ENCODE results near the gene ANAPC15. TPM values are rescaled to one million over a fixed set of nuclear protein-coding genes. Genes with fewer than 3 reads are reported as not detected.

The ANAPC15 gene
- total and polyA plus RNA-seq, 7 experiments from 2014 or later, result 43.0 to 113 (median 50.1) TPM

- no peak for ATAC-seq
- Histone ChIP-seq H3K4me3 (ENCODE audit: low read length) (peak overlapping the region; percentile 54), H3K9me3 (ENCODE audit: control insufficient read depth in 2 of 3, low read length in 3 of 3) (no peaks in the 10 kb centered on the region), H3K27ac (ENCODE audit: low read depth, low read length) (peak overlapping the region; percentile 93), H3K36me3 (ENCODE audit: control insufficient read depth in 2 of 3, insufficient read depth in 3 of 3, low read length in 3 of 3) (peaks cover 0 to 36% (median 6%) of the 10 kb centered on the region in 3 experiments), H3K27me3 (ENCODE audit: control insufficient read depth in 2 of 2, insufficient read depth in 2 of 2, low read length in 2 of 2) (no peaks in the 10 kb centered on the region), H3K4me1 (ENCODE audit: control insufficient read depth in 2 of 2, insufficient read depth in 2 of 2, low read length in 2 of 2) (peaks cover 20% of the 10 kb centered on the region in 2 donors)
- Mint-ChIP-seq H3K9me3 (no peaks in the 10 kb centered on the region), H3K27ac (peak overlapping the region; percentile 83 to 98 (median 94)), H3K4me1 (peaks cover 41 to 49% (median 44%) of the 10 kb centered on the region in 7 donors), H3K27me3 (no peaks in the 10 kb centered on the region), H3K4me3 (peak overlapping the region; percentile 66 to 97 (median 86)), H3K36me3 (peaks cover 4 to 20% (median 5%) of the 10 kb centered on the region in 5 donors)
- DNase-seq, result no peak
- ChIA-PET CTCF (interaction anchor here (0.9 to 2.9 kb wide), 4 partner anchors 11 to 77 kb away, joined by 3 to 11 read pairs (median 6); no protein-coding TSS in a partner anchor), POLR2A (interaction anchor here (0.9 to 5.3 kb wide), 7 partner anchors 10 to 121 kb away, joined by 4 to 55 read pairs (median 8); partner anchors contain the start of gene ANAPC15)
- intact Hi-C loops (cut with micrococcal nuclease), result loop anchor here in 1 of 2 donors (2.0 kb wide), 3 partner anchors 121 to 333 kb away; partner anchors contain the start of genes CLPB, RNF121 and XNDC1N
Measured at GRCh38 chr11:72102162-72102561, 10.3 kb downstream of the ANAPC15 start.

GRCh38 chr11:72100462-72100861, 12.0 kb downstream of the ANAPC15 start:
- H3K27ac Mint-ChIP-seq, result peak overlapping the region; percentile 16 to 98 (median 72)
- intact Hi-C loops (cut with micrococcal nuclease), result no loop called here
- H3K4me3 ChIP-seq (ENCODE audit: low read length), result no peak overlapping the region
- DNase-seq, result no peak
- ATAC-seq, result no peak
- H3K27me3 ChIP-seq (ENCODE audit: control insufficient read depth in 2 of 2, insufficient read depth in 2 of 2, low read length in 2 of 2), result no peaks in the 10 kb centered on the region
- no peaks in the 10 kb centered on the region for H3K9me3 ChIP-seq (ENCODE audit: control insufficient read depth in 2 of 3, low read length in 3 of 3)
- POLR2A ChIA-PET, result interaction anchor here (0.6 to 5.3 kb wide), 10 partner anchors 9 to 106 kb away, joined by 3 to 55 read pairs (median 9); partner anchors contain the start of genes ANAPC15 and IL18BP
- H3K36me3 ChIP-seq (ENCODE audit: control insufficient read depth in 2 of 3, insufficient read depth in 3 of 3, low read length in 3 of 3), result peaks cover 0 to 45% (median 6%) of the 10 kb centered on the region in 3 experiments
- H3K27ac ChIP-seq (ENCODE audit: low read depth, low read length), result no peak overlapping the region
- H3K4me1 Mint-ChIP-seq, result peaks cover 41 to 49% (median 44%) of the 10 kb centered on the region in 7 donors
- H3K9me3 Mint-ChIP-seq, result no peaks in the 10 kb centered on the region
- H3K4me3 Mint-ChIP-seq, result peak overlapping the region in 2 of 10 donors; percentile 20 to 66
- CTCF ChIA-PET, result interaction anchor here (1.2 to 2.9 kb wide), 5 partner anchors 10 to 84 kb away, joined by 3 to 18 read pairs (median 8); no protein-coding TSS in a partner anchor
- no peaks in the 10 kb centered on the region for H3K27me3 Mint-ChIP-seq
- peaks cover 4 to 20% (median 5%) of the 10 kb centered on the region in 5 donors for H3K36me3 Mint-ChIP-seq
- peaks cover 20% of the 10 kb centered on the region in 2 donors for H3K4me1 ChIP-seq (ENCODE audit: control insufficient read depth in 2 of 2, insufficient read depth in 2 of 2, low read length in 2 of 2)

GRCh38 chr11:72100009-72100408, 12.5 kb downstream of the ANAPC15 start:
- ChIA-PET POLR2A (interaction anchor here (0.6 to 5.3 kb wide), 9 partner anchors 8 to 106 kb away, joined by 3 to 55 read pairs (median 8); partner anchors contain the start of genes ANAPC15 and IL18BP), CTCF (interaction anchor here (1.5 to 2.9 kb wide), 3 partner anchors 9 to 84 kb away, joined by 3 to 18 read pairs (median 8); no protein-coding TSS in a partner anchor)
- H3K27ac Mint-ChIP-seq, result peak overlapping the region in 5 of 9 donors; percentile 38 to 98 (median 72)
- H3K4me1 ChIP-seq (ENCODE audit: control insufficient read depth in 2 of 2, insufficient read depth in 2 of 2, low read length in 2 of 2), result peaks cover 20% of the 10 kb centered on the region in 2 donors
- intact Hi-C loops (cut with micrococcal nuclease), result no loop called here
- no peaks in the 10 kb centered on the region for H3K27me3 ChIP-seq (ENCODE audit: control insufficient read depth in 2 of 2, insufficient read depth in 2 of 2, low read length in 2 of 2)
- no peak overlapping the region for H3K27ac ChIP-seq (ENCODE audit: low read depth, low read length)
- peaks cover 41 to 49% (median 44%) of the 10 kb centered on the region in 7 donors for H3K4me1 Mint-ChIP-seq
- no peak overlapping the region for H3K4me3 ChIP-seq (ENCODE audit: low read length)
- H3K9me3 Mint-ChIP-seq, result no peaks in the 10 kb centered on the region
- no peaks in the 10 kb centered on the region for H3K9me3 ChIP-seq (ENCODE audit: control insufficient read depth in 2 of 3, low read length in 3 of 3)
- H3K36me3 ChIP-seq (ENCODE audit: control insufficient read depth in 2 of 3, insufficient read depth in 3 of 3, low read length in 3 of 3), result peaks cover 0 to 49% (median 6%) of the 10 kb centered on the region in 3 experiments
- peaks cover 0 to 18% (median 5%) of the 10 kb centered on the region in 5 donors for H3K36me3 Mint-ChIP-seq
- DNase-seq, result no peak
- ATAC-seq, result no peak
- no peak overlapping the region for H3K4me3 Mint-ChIP-seq
- no peaks in the 10 kb centered on the region for H3K27me3 Mint-ChIP-seq

DNA sequence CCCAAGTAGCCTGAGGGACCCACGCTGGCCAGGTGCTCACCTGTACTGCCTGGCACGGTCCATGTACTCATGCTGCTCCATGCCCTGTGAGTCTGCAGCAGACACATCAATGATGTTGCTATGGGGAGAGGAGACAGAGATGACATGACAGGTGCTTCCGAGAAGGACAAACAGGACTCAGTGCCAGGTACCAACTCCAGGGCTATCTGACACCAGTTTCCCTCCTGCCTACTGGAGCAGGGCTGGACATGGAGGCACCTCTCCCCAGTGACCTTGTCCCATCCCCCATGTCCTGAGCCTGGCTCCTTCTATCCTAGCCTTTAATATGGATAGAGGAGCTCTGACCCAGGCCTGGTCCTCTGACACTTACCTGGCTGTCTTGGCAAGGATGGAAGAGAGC, 13.8 kb downstream of the ANAPC15 start:
- Mint-ChIP-seq H3K9me3 (no peaks in the 10 kb centered on the region), H3K4me3 (no peak overlapping the region), H3K27ac (peak overlapping the region in 2 of 9 donors; percentile 43 to 64), H3K4me1 (peaks cover 31 to 39% (median 36%) of the 10 kb centered on the region in 7 donors), H3K36me3 (peaks cover 0 to 20% (median 5%) of the 10 kb centered on the region in 5 donors), H3K27me3 (no peaks in the 10 kb centered on the region)
- H3K4me3 ChIP-seq (ENCODE audit: low read length), result no peak overlapping the region
- POLR2A ChIA-PET, result interaction anchor here (0.6 to 2.0 kb wide), 3 partner anchors 13 to 86 kb away, joined by 3 to 10 read pairs (median 4); partner anchors contain the start of gene ANAPC15
- no peak overlapping the region for H3K27ac ChIP-seq (ENCODE audit: low read depth, low read length)
- H3K36me3 ChIP-seq (ENCODE audit: control insufficient read depth in 2 of 3, insufficient read depth in 3 of 3, low read length in 3 of 3), result peaks cover 0 to 58% (median 6%) of the 10 kb centered on the region in 3 experiments
- ATAC-seq, result no peak
- no peaks in the 10 kb centered on the region for H3K27me3 ChIP-seq (ENCODE audit: control insufficient read depth in 2 of 2, insufficient read depth in 2 of 2, low read length in 2 of 2)
- H3K4me1 ChIP-seq (ENCODE audit: control insufficient read depth in 2 of 2, insufficient read depth in 2 of 2, low read length in 2 of 2), result peaks cover 14 to 15% of the 10 kb centered on the region in 2 donors
- CTCF ChIA-PET, result interaction anchor here (0.7 to 1.1 kb wide), 2 partner anchors 78 to 99 kb away, joined by 3 read pairs; no protein-coding TSS in a partner anchor
- intact Hi-C loops (cut with micrococcal nuclease), result no loop called here
- no peak for DNase-seq
- H3K9me3 ChIP-seq (ENCODE audit: control insufficient read depth in 2 of 3, low read length in 3 of 3), result no peaks in the 10 kb centered on the region

- ChIA-PET POLR2A (interaction anchor here (0.8 to 6.0 kb wide), 7 partner anchors 9 to 66 kb away, joined by 3 to 56 read pairs (median 8); partner anchors contain the start of genes ANAPC15 and LRRC51), CTCF (interaction anchor here (0.9 to 7.0 kb wide), 22 partner anchors 9 to 114 kb away, joined by 3 to 143 read pairs (median 7); no protein-coding TSS in a partner anchor)
- ATAC-seq (peak; percentile 99), DNase-seq (peak; percentile 50 to 79 (median 74))
- Histone ChIP-seq H3K9me3 (ENCODE audit: control insufficient read depth in 2 of 3, low read length in 3 of 3) (no peaks in the 10 kb centered on the region), H3K4me3 (ENCODE audit: low read length) (no peak overlapping the region), H3K27ac (ENCODE audit: low read depth, low read length) (peak overlapping the region; percentile 14), H3K36me3 (ENCODE audit: control insufficient read depth in 2 of 3, insufficient read depth in 3 of 3, low read length in 3 of 3) (peaks cover 0 to 24% (median 6%) of the 10 kb centered on the region in 3 experiments), H3K27me3 (ENCODE audit: control insufficient read depth in 2 of 2, insufficient read depth in 2 of 2, low read length in 2 of 2) (no peaks in the 10 kb centered on the region), H3K4me1 (ENCODE audit: control insufficient read depth in 2 of 2, insufficient read depth in 2 of 2, low read length in 2 of 2) (peaks cover 0 to 3% of the 10 kb centered on the region in 2 donors)
- peaks cover 11 to 18% (median 13%) of the 10 kb centered on the region in 7 donors for H3K4me1 Mint-ChIP-seq
- no peaks in the 10 kb centered on the region for H3K27me3 Mint-ChIP-seq
- no peak overlapping the region for H3K4me3 Mint-ChIP-seq
- peaks cover 0 to 15% (median 0%) of the 10 kb centered on the region in 5 donors for H3K36me3 Mint-ChIP-seq
- no peaks in the 10 kb centered on the region for H3K9me3 Mint-ChIP-seq
- H3K27ac Mint-ChIP-seq, result peak overlapping the region in 8 of 9 donors; percentile 18 to 90 (median 64)
- intact Hi-C loops (cut with micrococcal nuclease), result loop anchor here (1.0 kb wide), 4 partner anchors 51 to 114 kb away; no protein-coding TSS in a partner anchor
Measured at GRCh38 chr11:72091292-72091691, 21.2 kb downstream of the ANAPC15 start.

DNA sequence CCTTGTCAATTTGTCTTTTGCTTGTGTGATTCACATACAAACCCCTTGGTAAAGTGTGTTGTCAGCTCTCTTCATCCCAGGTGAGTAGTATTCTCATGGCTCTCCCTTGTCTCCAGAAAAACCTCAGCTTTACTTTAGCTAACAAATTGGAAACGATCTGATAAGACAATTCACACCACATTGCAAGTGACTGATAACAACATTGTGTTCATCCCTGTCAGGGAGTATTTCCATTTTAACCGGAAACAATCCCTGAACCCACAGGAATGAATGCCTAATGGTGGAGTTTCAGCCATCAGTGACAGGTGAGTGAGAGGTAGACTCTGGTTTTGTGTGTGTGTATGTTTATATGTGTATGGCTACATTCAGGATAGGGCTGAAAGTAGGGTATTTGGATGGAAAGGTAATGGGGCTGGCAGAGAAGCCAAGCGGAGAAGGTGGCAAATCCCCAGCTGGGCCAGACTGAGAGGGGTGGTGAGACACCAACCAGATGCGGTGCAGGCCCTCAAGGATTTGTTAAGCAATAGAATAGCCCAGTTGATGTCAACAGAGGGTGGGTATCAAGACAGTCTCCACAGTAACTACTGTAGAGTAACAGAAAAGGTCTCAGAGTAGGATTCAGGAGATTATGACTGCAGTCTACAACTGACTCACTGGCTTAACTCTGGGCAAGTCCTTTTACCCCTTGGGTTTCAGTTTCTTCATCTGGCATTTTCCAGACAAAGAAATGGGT, 24.3 kb downstream of the ANAPC15 start:
- Mint-ChIP-seq H3K9me3 (no peaks in the 10 kb centered on the region), H3K27me3 (no peaks in the 10 kb centered on the region), H3K27ac (peak overlapping the region in 8 of 9 donors; percentile 31 to 81 (median 68)), H3K4me3 (no peak overlapping the region), H3K4me1 (peaks cover 11 to 27% (median 20%) of the 10 kb centered on the region in 7 donors), H3K36me3 (peaks cover 0 to 15% (median 0%) of the 10 kb centered on the region in 5 donors)
- Histone ChIP-seq H3K36me3 (ENCODE audit: control insufficient read depth in 2 of 3, insufficient read depth in 3 of 3, low read length in 3 of 3) (peaks cover 0 to 10% (median 6%) of the 10 kb centered on the region in 3 experiments), H3K4me3 (ENCODE audit: low read length) (no peak overlapping the region), H3K27ac (ENCODE audit: low read depth, low read length) (no peak overlapping the region), H3K27me3 (ENCODE audit: control insufficient read depth in 2 of 2, insufficient read depth in 2 of 2, low read length in 2 of 2) (no peaks in the 10 kb centered on the region), H3K4me1 (ENCODE audit: control insufficient read depth in 2 of 2, insufficient read depth in 2 of 2, low read length in 2 of 2) (peaks cover 0 to 3% of the 10 kb centered on the region in 2 donors), H3K9me3 (ENCODE audit: control insufficient read depth in 2 of 3, low read length in 3 of 3) (no peaks in the 10 kb centered on the region)
- intact Hi-C loops (cut with micrococcal nuclease), result no loop called here
- POLR2A ChIA-PET, result interaction anchor here (0.7 kb wide), 1 partner anchor 49 kb away, joined by 3 read pairs; no protein-coding TSS in a partner anchor
- CTCF ChIA-PET, result interaction anchor here (0.9 to 1.1 kb wide), 2 partner anchors 16 to 63 kb away, joined by 3 to 4 read pairs; no protein-coding TSS in a partner anchor
- DNase-seq, result no peak
- ATAC-seq, result no peak
